ENCODE measurements around the gene OR8A1. TPM values are rescaled to one million over a fixed set of nuclear protein-coding genes. Genes with fewer than 3 reads are reported as not detected.

OR8A1 gene
- total RNA-seq (not detected), polyA plus RNA-seq (under 0.01 TPM)
- long read RNA-seq, donor 1, result 0 reads
- long read RNA-seq, donor 2, result 0 reads
- long read RNA-seq, donor 3, result 0 reads
- long read RNA-seq, donor 4, result 0 reads
- long read RNA-seq, donor 5, result 0 reads
- long read RNA-seq, donor 6, result 0 reads
- long read RNA-seq, donor 7, partial matches to known transcripts, result 0 of 1 reads
- long read RNA-seq, donor 7, other reads (novel, unspliced or antisense), result 0 of 1 reads
- long read RNA-seq, donor 8, result 0 reads
- long read RNA-seq, donor 9, result 0 reads
- long read RNA-seq, donor 10, result 0 reads

- WGBS, result 67% methylated on average over 4 of the region's 4 CpGs
- Histone ChIP-seq H3K4me3 (ENCODE audit: low read length in 2 of 2) (no peak within 1 kb of the TSS), H3K4me1 (ENCODE audit: control insufficient read depth in 2 of 2, insufficient read depth in 2 of 2, low read length in 2 of 2) (no peaks in the 10 kb centered on the region), H3K27ac (ENCODE audit: low read depth in 1 of 2, low read length in 1 of 2) (no peak within 1 kb of the TSS), H3K27me3 (ENCODE audit: control insufficient read depth in 2 of 2, insufficient read depth in 1 of 2, low read length in 1 of 2) (no peaks in the 10 kb centered on the region), H3K36me3 (ENCODE audit: control insufficient read depth in 2 of 2, insufficient read depth in 2 of 2, low read length in 1 of 2) (no peaks in the 10 kb centered on the region), H3K9me3 (ENCODE audit: control insufficient read depth in 2 of 2, insufficient read depth in 1 of 2, low read length in 1 of 2) (no peaks in the 10 kb centered on the region)
- DNase-seq (ENCODE audit: low read depth in 6 of 9, low spot score in 9 of 9), result no peak
These were observed at the start of gene OR8A1 for GRCh38 chr11:124569697-124570096. TSS of gene OR8A1 (plus strand) at chr11:124569997. CDS start at chr11:124570120, 123 bp downstream.

- 89% methylated on average over 1 of the region's 1 CpG for WGBS
- Histone ChIP-seq H3K36me3 (ENCODE audit: control insufficient read depth in 2 of 2, insufficient read depth in 2 of 2, low read length in 1 of 2) (no peaks in the 10 kb centered on the region), H3K27ac (ENCODE audit: low read depth in 1 of 2, low read length in 1 of 2) (no peak overlapping the region), H3K4me3 (ENCODE audit: low read length in 2 of 2) (no peak overlapping the region), H3K9me3 (ENCODE audit: control insufficient read depth in 2 of 2, insufficient read depth in 1 of 2, low read length in 1 of 2) (no peaks in the 10 kb centered on the region), H3K4me1 (ENCODE audit: control insufficient read depth in 2 of 2, insufficient read depth in 2 of 2, low read length in 2 of 2) (no peaks in the 10 kb centered on the region), H3K27me3 (ENCODE audit: control insufficient read depth in 2 of 2, insufficient read depth in 1 of 2, low read length in 1 of 2) (no peaks in the 10 kb centered on the region)
- no peak for DNase-seq (ENCODE audit: low read depth in 6 of 9, low spot score in 9 of 9)
These were observed 49.3 kb upstream of the OR8A1 start for GRCh38 chr11:124520550-124520854.

- no peaks in the 10 kb centered on the region for H3K36me3 ChIP-seq (ENCODE audit: control insufficient read depth in 2 of 2, insufficient read depth in 2 of 2, low read length in 1 of 2)
- WGBS, result 92% methylated on average over 2 of the region's 2 CpGs
- no peak for DNase-seq (ENCODE audit: low read depth in 6 of 9, low spot score in 9 of 9)
These were observed 36.2 kb upstream of the OR8A1 start for GRCh38 chr11:124533626-124534025.

GRCh38 chr11:124534051-124534450, 35.7 kb upstream of the OR8A1 start:
- Histone ChIP-seq H3K4me3 (ENCODE audit: low read length in 2 of 2) (no peak overlapping the region), H3K36me3 (ENCODE audit: control insufficient read depth in 2 of 2, insufficient read depth in 2 of 2, low read length in 1 of 2) (no peaks in the 10 kb centered on the region), H3K4me1 (ENCODE audit: control insufficient read depth in 2 of 2, insufficient read depth in 2 of 2, low read length in 2 of 2) (no peaks in the 10 kb centered on the region), H3K27me3 (ENCODE audit: control insufficient read depth in 2 of 2, insufficient read depth in 1 of 2, low read length in 1 of 2) (peaks cover 0 to 2% of the 10 kb centered on the region in 2 donors), H3K27ac (ENCODE audit: low read depth in 1 of 2, low read length in 1 of 2) (no peak overlapping the region), H3K9me3 (ENCODE audit: control insufficient read depth in 2 of 2, insufficient read depth in 1 of 2, low read length in 1 of 2) (no peaks in the 10 kb centered on the region)
- WGBS, result 92% methylated on average over 2 of the region's 2 CpGs
- no peak for DNase-seq (ENCODE audit: low read depth in 6 of 9, low spot score in 9 of 9)

More at GRCh38 chr11:124533626-124534025, 36.2 kb upstream of the OR8A1 start:
- Histone ChIP-seq H3K4me3 (ENCODE audit: low read length in 2 of 2) (no peak overlapping the region), H3K27ac (ENCODE audit: low read depth in 1 of 2, low read length in 1 of 2) (no peak overlapping the region), H3K9me3 (ENCODE audit: control insufficient read depth in 2 of 2, insufficient read depth in 1 of 2, low read length in 1 of 2) (no peaks in the 10 kb centered on the region), H3K4me1 (ENCODE audit: control insufficient read depth in 2 of 2, insufficient read depth in 2 of 2, low read length in 2 of 2) (no peaks in the 10 kb centered on the region), H3K27me3 (ENCODE audit: control insufficient read depth in 2 of 2, insufficient read depth in 1 of 2, low read length in 1 of 2) (peaks cover 0 to 2% of the 10 kb centered on the region in 2 donors)

GRCh38 chr11:124535552-124536232, 34.1 kb upstream of the OR8A1 start:
- WGBS, result 95% methylated on average over 8 of the region's 8 CpGs
- peaks cover 0 to 2% of the 10 kb centered on the region in 2 donors for H3K27me3 ChIP-seq (ENCODE audit: control insufficient read depth in 2 of 2, insufficient read depth in 1 of 2, low read length in 1 of 2)
- DNase-seq (ENCODE audit: low read depth in 6 of 9, low spot score in 9 of 9), result no peak
- no peaks in the 10 kb centered on the region for H3K4me1 ChIP-seq (ENCODE audit: control insufficient read depth in 2 of 2, insufficient read depth in 2 of 2, low read length in 2 of 2)
- H3K27ac ChIP-seq (ENCODE audit: low read depth in 1 of 2, low read length in 1 of 2), result no peak overlapping the region
- no peaks in the 10 kb centered on the region for H3K9me3 ChIP-seq (ENCODE audit: control insufficient read depth in 2 of 2, insufficient read depth in 1 of 2, low read length in 1 of 2)
- no peaks in the 10 kb centered on the region for H3K36me3 ChIP-seq (ENCODE audit: control insufficient read depth in 2 of 2, insufficient read depth in 2 of 2, low read length in 1 of 2)
- H3K4me3 ChIP-seq (ENCODE audit: low read length in 2 of 2), result no peak overlapping the region

GRCh38 chr11:124536520-124536919, 33.3 kb upstream of the OR8A1 start:
- H3K4me1 ChIP-seq (ENCODE audit: control insufficient read depth in 2 of 2, insufficient read depth in 2 of 2, low read length in 2 of 2), result no peaks in the 10 kb centered on the region
- no peak overlapping the region for H3K27ac ChIP-seq (ENCODE audit: low read depth in 1 of 2, low read length in 1 of 2)
- 38% methylated on average over 6 of the region's 6 CpGs for WGBS
- H3K27me3 ChIP-seq (ENCODE audit: control insufficient read depth in 2 of 2, insufficient read depth in 1 of 2, low read length in 1 of 2), result peaks cover 0 to 2% of the 10 kb centered on the region in 2 donors
- DNase-seq (ENCODE audit: low read depth in 6 of 9, low spot score in 9 of 9), result peak in 1 of 9 donors; percentile 5
- no peak overlapping the region for H3K4me3 ChIP-seq (ENCODE audit: low read length in 2 of 2)
- no peaks in the 10 kb centered on the region for H3K9me3 ChIP-seq (ENCODE audit: control insufficient read depth in 2 of 2, insufficient read depth in 1 of 2, low read length in 1 of 2)
- H3K36me3 ChIP-seq (ENCODE audit: control insufficient read depth in 2 of 2, insufficient read depth in 2 of 2, low read length in 1 of 2), result no peaks in the 10 kb centered on the region

GRCh38 chr11:124538019-124538418, 31.8 kb upstream of the OR8A1 start:
- no peak overlapping the region for H3K27ac ChIP-seq (ENCODE audit: low read depth in 1 of 2, low read length in 1 of 2)
- H3K27me3 ChIP-seq (ENCODE audit: control insufficient read depth in 2 of 2, insufficient read depth in 1 of 2, low read length in 1 of 2), result peaks cover 0 to 2% of the 10 kb centered on the region in 2 donors
- no peaks in the 10 kb centered on the region for H3K4me1 ChIP-seq (ENCODE audit: control insufficient read depth in 2 of 2, insufficient read depth in 2 of 2, low read length in 2 of 2)
- H3K36me3 ChIP-seq (ENCODE audit: control insufficient read depth in 2 of 2, insufficient read depth in 2 of 2, low read length in 1 of 2), result no peaks in the 10 kb centered on the region
- no peak overlapping the region for H3K4me3 ChIP-seq (ENCODE audit: low read length in 2 of 2)
- H3K9me3 ChIP-seq (ENCODE audit: control insufficient read depth in 2 of 2, insufficient read depth in 1 of 2, low read length in 1 of 2), result no peaks in the 10 kb centered on the region
- WGBS, result 91% methylated on average over 1 of the region's 1 CpG
- no peak for DNase-seq (ENCODE audit: low read depth in 6 of 9, low spot score in 9 of 9)

GRCh38 chr11:124541204-124541603, 28.6 kb upstream of the OR8A1 start:
- peaks cover 0 to under 1% of the 10 kb centered on the region in 2 donors for H3K27me3 ChIP-seq (ENCODE audit: control insufficient read depth in 2 of 2, insufficient read depth in 1 of 2, low read length in 1 of 2)
- H3K36me3 ChIP-seq (ENCODE audit: control insufficient read depth in 2 of 2, insufficient read depth in 2 of 2, low read length in 1 of 2), result no peaks in the 10 kb centered on the region
- no peak overlapping the region for H3K4me3 ChIP-seq (ENCODE audit: low read length in 2 of 2)
- no peak overlapping the region for H3K27ac ChIP-seq (ENCODE audit: low read depth in 1 of 2, low read length in 1 of 2)
- H3K4me1 ChIP-seq (ENCODE audit: control insufficient read depth in 2 of 2, insufficient read depth in 2 of 2, low read length in 2 of 2), result no peaks in the 10 kb centered on the region
- no peak for DNase-seq (ENCODE audit: low read depth in 6 of 9, low spot score in 9 of 9)
- 90% methylated on average over 6 of the region's 6 CpGs for WGBS
- no peaks in the 10 kb centered on the region for H3K9me3 ChIP-seq (ENCODE audit: control insufficient read depth in 2 of 2, insufficient read depth in 1 of 2, low read length in 1 of 2)

- Histone ChIP-seq H3K9me3 (ENCODE audit: control insufficient read depth in 2 of 2, insufficient read depth in 1 of 2, low read length in 1 of 2) (no peaks in the 10 kb centered on the region), H3K4me3 (ENCODE audit: low read length in 2 of 2) (no peak overlapping the region), H3K4me1 (ENCODE audit: control insufficient read depth in 2 of 2, insufficient read depth in 2 of 2, low read length in 2 of 2) (no peaks in the 10 kb centered on the region), H3K27ac (ENCODE audit: low read depth in 1 of 2, low read length in 1 of 2) (no peak overlapping the region), H3K36me3 (ENCODE audit: control insufficient read depth in 2 of 2, insufficient read depth in 2 of 2, low read length in 1 of 2) (no peaks in the 10 kb centered on the region), H3K27me3 (ENCODE audit: control insufficient read depth in 2 of 2, insufficient read depth in 1 of 2, low read length in 1 of 2) (no peaks in the 10 kb centered on the region)
- no peak for DNase-seq (ENCODE audit: low read depth in 6 of 9, low spot score in 9 of 9)
- WGBS, result 54% methylated on average over 6 of the region's 6 CpGs
These were observed 26.7 kb upstream of the OR8A1 start for GRCh38 chr11:124543145-124543544.
